Heart left ventricle (tissue), 16 donors: ENCODE measurements around the gene RTRAF. TPM values are rescaled to one million over a fixed set of nuclear protein-coding genes. Genes with fewer than 3 reads are reported as not detected.

Experiments
- ATAC-seq, 4 donors: fragments of 200-7000 bp; cut with Tn5 transposase; one replicate each; pipeline ENCODE4 v1.9.1; 2020 to 2022; ENCODE audit warnings: moderate library complexity in 4 of 4, mild to moderate bottlenecking in 3 of 4, moderate number of reproducible peaks in 1 of 4
- DNase-seq, 5 donors: peaks; one replicate each; pipeline ENCODE4 v3.0.0-alpha.2; 2020
- H3K27ac ChIP-seq, 12 donors: fragments of 200-600 bp; sonication (generic) in 4 of 12; one replicate each; pipeline versions ENCODE4 v1.5.0 to v1.8.0; 2016 to 2022; ENCODE audit warnings: mild to moderate bottlenecking in 2 of 12
- H3K27me3 ChIP-seq, 9 donors: fragments of 200-600 bp; sonication (generic) in 2 of 9; one replicate each; pipeline versions ENCODE4 v1.5.1 to v1.8.0; 2016 to 2022; ENCODE audit warnings: mild to moderate bottlenecking in 3 of 9
- H3K36me3 ChIP-seq, 9 donors: fragments of 200-600 bp; sonication (generic) in 2 of 9; one replicate each; pipeline versions ENCODE4 v1.5.0 to v1.8.0; 2018 to 2022; ENCODE audit warnings: mild to moderate bottlenecking in 2 of 9
- H3K4me1 ChIP-seq, 12 donors: fragments of 200-600 bp; sonication (generic) in 4 of 12; one replicate each; pipeline versions ENCODE4 v1.5.0 to v1.8.0; 2016 to 2022; ENCODE audit warnings: mild to moderate bottlenecking in 3 of 12
- H3K4me3 ChIP-seq, 12 donors: fragments of 200-600 bp; sonication (generic) in 4 of 12; one replicate each; pipeline versions ENCODE4 v1.5.0 to v1.8.0; 2017 to 2022; ENCODE audit warnings: mild to moderate bottlenecking in 9 of 12, moderate library complexity in 4 of 12
- H3K9me3 ChIP-seq, 12 donors: fragments of 200-600 bp; sonication (generic) in 4 of 12; one replicate each; pipeline versions ENCODE4 v1.5.0 to v1.8.0; 2016 to 2022; ENCODE audit warnings: mild to moderate bottlenecking in 1 of 12
- POLR2A ChIP-seq, 2 donors: fragments of 450-650 bp; IDR thresholded peaks; one replicate each; pipeline ENCODE4 v1.6.1; 2017; ENCODE audit warnings: antibody characterized with exemption in 2 of 2, mild to moderate bottlenecking in 2 of 2, moderate library complexity in 2 of 2
- WGBS, 4 donors: extraction: QIAGEN DNeasy Blood & Tissue Kit in 2 of 4; methylation state at CpG; one replicate each; pipeline versions ENCODE4 v1.1.5 to v1.1.7; 2013 to 2018; 5-methylcytosine and 5-hydroxymethylcytosine counted together
- intact Hi-C, 10 donors: fragments of 100-400 bp; cut with DNase I; formaldehyde crosslinking; loops; one replicate each; pipeline versions ENCODE4 v1.11.1 to v1.14.2; 2022
- polyA plus RNA-seq, 2 donors: library from polyadenylated mRNA; stranded (reverse); fragments of 200-250 nt; gene quantifications; one replicate each; pipeline ENCODE4 v1.2.3, GENCODE V29; 2013
- total RNA-seq, 9 donors: library from RNA; depleted of rRNA in 2 of 9; stranded (reverse); fragments of >200 nt in 2 of 9; fragmentation: NEBNext Ultra II Directional in 3 of 9; extraction: Animal tissue kit (Norgen Biotek cat#: 25700) in 3 of 9; gene quantifications; one replicate each; pipeline versions ENCODE4 v1.1.0 to v1.2.4, GENCODE V29; 2016 to 2023
- TF ChIP-seq, protein P1 (sequence below), 12 donors: fragments of 200-600 bp; sonication (generic) in 4 of 12; IDR thresholded peaks; one replicate each; pipeline versions ENCODE4 v1.5.0 to v1.8.0; 2018 to 2022; ENCODE audit warnings: antibody characterized with exemption in 12 of 12, mild to moderate bottlenecking in 5 of 12
- donor health status: ischemic (EF 13 %, LVEDD 7.1; RV severe dilation, severe dysfunction).
- donor health status: healthy with polysubstance abuse.
- donor health status: DM: no; HTN: yes; CAD: no.
- donor health status: DM: no; HTN: no; CAD: no.
- donor health status: ischemic (EF 25% LVEDD 6.9; RV normal size, moderate dysfunction).
- donor health status: ischemic (EF 25% LVEDD 5.7; RV mildly dilated, moderate dysfunction).
- donor health status: healthy.
- donor health status: DM: yes; HTN: yes; CAD: no.
- donor health status: ischemic (EF 35%, LVEDD 5.7; RV mildly dilated, moderate dysfunction).
- donor health status: nonischemic (EF 11% LVEDD 7.7; RV severe dilation, severe dysfunction).
- donor health status: DM: yes; HTN: yes; CAD: no.
- donor health status: PGD.
- donor health status: ischemic (EF 29% LVEDD 5.4; RV normal size, mild dysfunction).
- donor health status: nonischemic (EF 23%, LVEDD 6.1; RV moderate dilation, normal function).

The RTRAF gene
- total and polyA plus RNA-seq, 11 donors: 72.9 to 272 (median 193) TPM

DNA sequence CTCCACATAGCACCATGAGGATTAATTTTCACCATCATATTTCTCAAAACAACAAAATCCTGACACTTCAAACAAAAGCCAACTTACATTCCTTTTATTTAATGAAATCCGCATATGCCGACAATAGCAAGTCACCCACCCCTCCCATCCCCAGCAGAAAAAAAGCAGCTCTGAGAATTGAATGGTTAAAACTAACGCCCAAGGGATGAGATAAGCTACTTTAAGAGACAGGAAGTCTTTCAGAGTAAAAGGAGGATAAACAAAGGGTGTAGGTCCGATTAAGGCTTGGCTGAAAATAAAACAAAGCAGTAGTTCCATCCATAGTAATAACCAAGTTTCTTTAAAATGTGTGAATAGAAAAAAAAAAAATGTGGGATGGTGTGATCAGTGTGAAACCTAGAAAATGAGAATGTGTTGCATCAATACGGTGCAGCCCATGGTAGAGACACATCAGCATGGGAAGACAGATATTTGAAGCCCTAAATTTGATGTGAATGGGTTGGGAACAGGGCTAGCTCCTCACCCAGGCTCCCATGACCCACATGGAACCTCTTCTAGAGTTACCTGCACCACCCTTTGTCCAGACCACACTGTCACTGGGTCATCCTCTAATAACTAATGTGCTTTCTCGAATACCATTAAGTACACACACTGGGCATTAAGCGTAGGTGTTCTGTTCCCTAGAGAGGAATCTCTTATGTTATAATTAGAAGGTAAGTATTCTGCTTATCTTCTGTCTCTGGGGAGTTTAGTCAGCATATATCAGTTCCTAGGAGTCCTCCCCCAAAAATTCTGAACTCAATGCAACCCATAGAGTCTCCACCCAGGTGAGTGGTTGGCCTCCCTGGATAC is 31.7 kb downstream of the RTRAF start:
- peak in 2 of 4 donors; percentile 23 to 41 for ATAC-seq
- intact Hi-C loops: loop anchor here in 2 of 10 donors (5.0 kb wide), 1 partner anchor 46 kb away; the partner anchor contains the start of gene NID2 (in 2 of the 2)
- Histone ChIP-seq H3K36me3 (peaks cover 0 to 49% (median 21%) of the 10 kb centered on the region in 9 donors), H3K27ac (peak overlapping the region in 10 of 12 donors; percentile 9 to 71 (median 54)), H3K4me1 (peaks cover 19 to 98% (median 77%) of the 10 kb centered on the region in 12 donors), H3K4me3 (no peak overlapping the region), H3K27me3 (no peaks in the 10 kb centered on the region), H3K9me3 (no peaks in the 10 kb centered on the region)
- WGBS, 4 donors: 37 to 41% (median 37%) methylated on average over 7 of the region's 7 CpGs
- no peak for TF ChIP-seq POLR2A (IDR thresholded peaks at IDR 0.05)
- TF ChIP-seq, protein P1, sequence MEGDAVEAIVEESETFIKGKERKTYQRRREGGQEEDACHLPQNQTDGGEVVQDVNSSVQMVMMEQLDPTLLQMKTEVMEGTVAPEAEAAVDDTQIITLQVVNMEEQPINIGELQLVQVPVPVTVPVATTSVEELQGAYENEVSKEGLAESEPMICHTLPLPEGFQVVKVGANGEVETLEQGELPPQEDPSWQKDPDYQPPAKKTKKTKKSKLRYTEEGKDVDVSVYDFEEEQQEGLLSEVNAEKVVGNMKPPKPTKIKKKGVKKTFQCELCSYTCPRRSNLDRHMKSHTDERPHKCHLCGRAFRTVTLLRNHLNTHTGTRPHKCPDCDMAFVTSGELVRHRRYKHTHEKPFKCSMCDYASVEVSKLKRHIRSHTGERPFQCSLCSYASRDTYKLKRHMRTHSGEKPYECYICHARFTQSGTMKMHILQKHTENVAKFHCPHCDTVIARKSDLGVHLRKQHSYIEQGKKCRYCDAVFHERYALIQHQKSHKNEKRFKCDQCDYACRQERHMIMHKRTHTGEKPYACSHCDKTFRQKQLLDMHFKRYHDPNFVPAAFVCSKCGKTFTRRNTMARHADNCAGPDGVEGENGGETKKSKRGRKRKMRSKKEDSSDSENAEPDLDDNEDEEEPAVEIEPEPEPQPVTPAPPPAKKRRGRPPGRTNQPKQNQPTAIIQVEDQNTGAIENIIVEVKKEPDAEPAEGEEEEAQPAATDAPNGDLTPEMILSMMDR (IDR thresholded peaks at IDR 0.05): no peak
- DNase-seq: no peak

DNA sequence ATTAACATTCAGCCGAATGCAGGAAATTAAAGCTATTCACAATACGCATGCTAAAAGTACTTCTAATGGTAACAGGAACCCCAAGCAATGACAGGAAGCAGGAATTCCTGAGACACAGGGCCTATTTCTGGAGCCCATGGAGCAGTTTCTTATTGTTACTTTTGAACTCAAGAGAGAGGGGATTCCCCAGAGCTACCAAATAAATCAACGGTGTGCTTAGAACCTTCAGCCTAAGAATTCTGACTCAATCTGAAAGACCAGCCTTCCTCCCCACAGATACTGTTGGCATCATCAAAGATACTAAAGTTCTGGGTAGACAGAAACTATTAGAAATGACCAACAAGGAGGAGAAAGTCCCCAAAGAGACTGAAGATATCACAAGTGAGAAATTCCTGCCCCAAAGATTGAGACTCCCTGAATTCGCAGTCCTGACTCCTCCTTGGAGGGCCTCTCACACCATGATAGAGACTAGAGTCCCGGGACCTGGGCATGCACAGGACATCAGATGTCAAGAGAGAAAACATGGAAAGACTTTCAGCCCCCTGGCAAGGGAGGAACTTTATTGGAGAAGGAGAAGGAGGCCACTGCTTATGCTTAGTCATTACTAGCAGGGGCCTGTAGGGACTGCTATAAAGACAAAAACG is 32.7 kb downstream of the RTRAF start:
- Histone ChIP-seq H3K36me3 (peaks cover 0 to 53% (median 21%) of the 10 kb centered on the region in 9 donors), H3K4me1 (peaks cover 19 to 98% (median 78%) of the 10 kb centered on the region in 12 donors), H3K9me3 (no peaks in the 10 kb centered on the region), H3K27me3 (no peaks in the 10 kb centered on the region), H3K4me3 (no peak overlapping the region), H3K27ac (peak overlapping the region in 9 of 12 donors; percentile 23 to 76 (median 63))
- DNase-seq (peak in 1 of 5 donors; percentile 37), ATAC-seq (peak in 3 of 4 donors; percentile 4 to 62 (median 8))
- 44 to 62% (median 55%) methylated on average over 6 of the region's 6 CpGs for WGBS, 4 donors
- intact Hi-C loops: loop anchor here in 2 of 10 donors (5.0 kb wide), 1 partner anchor 45 kb away; the partner anchor contains the start of gene NID2 (in 2 of the 2)
- TF ChIP-seq POLR2A (IDR thresholded peaks at IDR 0.05): no peak
- TF ChIP-seq, protein P1 (IDR thresholded peaks at IDR 0.05): no peak

DNA sequence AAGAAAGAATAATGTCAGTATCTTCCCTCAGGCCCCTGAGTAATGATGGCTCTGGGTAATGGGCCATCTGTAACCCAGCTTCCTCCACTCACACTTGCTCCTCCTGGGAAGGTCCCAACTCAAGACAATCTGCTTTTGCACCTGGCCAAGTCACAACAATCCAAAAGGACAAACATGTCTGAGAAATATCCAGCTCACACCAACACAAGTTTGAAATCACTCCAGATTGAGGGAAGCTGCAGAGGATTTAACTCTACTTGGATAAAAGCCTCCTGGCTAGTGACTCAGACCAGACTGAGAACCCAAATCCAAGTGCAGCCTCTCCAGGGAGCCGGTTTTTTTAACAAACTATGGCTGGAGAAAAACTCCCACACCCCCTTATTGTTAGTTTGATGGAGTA is 34.2 kb downstream of the RTRAF start:
- intact Hi-C loops: loop anchor here in 2 of 10 donors (5.0 kb wide), 1 partner anchor 44 kb away; the partner anchor contains the start of gene NID2 (in 2 of the 2)
- peak in 2 of 5 donors; percentile 56 to 61 for DNase-seq
- peak; percentile 22 to 66 (median 41) for ATAC-seq
- peaks cover 19 to 92% (median 75%) of the 10 kb centered on the region in 12 donors for H3K4me1 ChIP-seq
- WGBS, 4 donors: 13 to 50% (median 27%) methylated on average over 1 of the region's 1 CpG
- H3K9me3 ChIP-seq: no peaks in the 10 kb centered on the region
- peaks cover 0 to 52% (median 25%) of the 10 kb centered on the region in 9 donors for H3K36me3 ChIP-seq
- TF ChIP-seq POLR2A (IDR thresholded peaks at IDR 0.05): no peak
- TF ChIP-seq, protein P1 (IDR thresholded peaks at IDR 0.05): no peak
- H3K4me3 ChIP-seq: no peak overlapping the region
- H3K27ac ChIP-seq: peak overlapping the region in 9 of 12 donors; percentile 23 to 76 (median 55)
- H3K27me3 ChIP-seq: no peaks in the 10 kb centered on the region

DNA sequence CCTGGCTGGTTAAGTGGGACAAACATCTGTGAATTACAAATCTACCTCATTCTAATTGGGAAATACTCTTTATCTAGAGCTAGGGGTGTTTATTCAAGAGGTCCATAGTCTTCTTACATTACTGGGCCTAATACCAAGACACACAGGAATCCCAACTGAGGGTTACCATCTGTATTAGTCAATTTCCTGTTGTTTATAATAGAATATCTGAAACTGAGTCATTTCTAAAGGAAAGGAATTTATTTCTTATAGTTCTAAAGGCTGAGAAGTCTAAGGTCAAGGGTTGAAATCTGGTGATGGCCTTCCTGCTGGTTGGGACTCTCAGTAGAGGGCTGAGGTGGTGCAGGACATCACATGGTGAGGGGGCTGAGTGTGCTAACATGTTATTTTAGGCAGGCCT is 36.0 kb downstream of the RTRAF start:
- ATAC-seq: peak; percentile 1 to 67 (median 46)
- Histone ChIP-seq H3K4me1 (peaks cover 19 to 83% (median 71%) of the 10 kb centered on the region in 12 donors), H3K9me3 (no peaks in the 10 kb centered on the region), H3K27me3 (no peaks in the 10 kb centered on the region), H3K27ac (peak overlapping the region in 11 of 12 donors; percentile 27 to 76 (median 63)), H3K36me3 (peaks cover 0 to 45% (median 19%) of the 10 kb centered on the region in 9 donors), H3K4me3 (no peak overlapping the region)
- TF ChIP-seq POLR2A (IDR thresholded peaks at IDR 0.05): no peak
- TF ChIP-seq, protein P1 (IDR thresholded peaks at IDR 0.05): no peak
- intact Hi-C loops: no loop called here
- DNase-seq: no peak
